ENCODE measurements around the gene BAX.
"Not testable (repeated sequence)": the region's sequence is repeated elsewhere in the genome, so short reads cannot be mapped to it uniquely, and the experiment has no call there.

BAX gene

GRCh38 chr19:48954595-48955307 is at the start of gene BAX:
TSS of gene BAX (plus strand) at chr19:48954875. CDS start at chr19:48954929, 54 bp downstream.
- DNase-seq: peak; percentile 96

- DNase-seq: no peak
These were observed 49.0 kb upstream of the BAX start for GRCh38 chr19:48905664-48906063.

GRCh38 chr19:48906324-48906723 is 48.4 kb upstream of the BAX start:
- no peak for DNase-seq

GRCh38 chr19:48907671-48908070 is 47.0 kb upstream of the BAX start:
- DNase-seq: no peak

GRCh38 chr19:48909424-48910077 is 45.1 kb upstream of the BAX start:
- not testable (repeated sequence) for DNase-seq

- no peak for DNase-seq
These were observed 43.9 kb upstream of the BAX start for GRCh38 chr19:48910803-48911202.

GRCh38 chr19:48913114-48913889 is 41.4 kb upstream of the BAX start:
- DNase-seq: peak; percentile 39

GRCh38 chr19:48914181-48914580 is 40.5 kb upstream of the BAX start:
- DNase-seq: no peak

GRCh38 chr19:48915757-48916156 is 38.9 kb upstream of the BAX start:
- no peak for DNase-seq

- DNase-seq: no peak
These were observed 36.6 kb upstream of the BAX start for GRCh38 chr19:48918071-48918470.

GRCh38 chr19:48918801-48919247 is 35.9 kb upstream of the BAX start:
- peak; percentile 47 for DNase-seq

GRCh38 chr19:48919271-48919670 is 35.4 kb upstream of the BAX start:
- DNase-seq: not testable (repeated sequence)

GRCh38 chr19:48920949-48921348 is 33.7 kb upstream of the BAX start:
- no peak for DNase-seq

- no peak for DNase-seq
These were observed 32.8 kb upstream of the BAX start for GRCh38 chr19:48921721-48922500.

GRCh38 chr19:48922548-48923490 is 31.9 kb upstream of the BAX start:
- no peak for DNase-seq

GRCh38 chr19:48925240-48925843 is 29.3 kb upstream of the BAX start:
- DNase-seq: no peak

GRCh38 chr19:48925890-48926289 is 28.8 kb upstream of the BAX start:
- not testable (repeated sequence) for DNase-seq

GRCh38 chr19:48926909-48927308 is 27.8 kb upstream of the BAX start:
- DNase-seq: no peak

GRCh38 chr19:48927692-48928091 is 27.0 kb upstream of the BAX start:
- not testable (repeated sequence) for DNase-seq

- DNase-seq: no peak
These were observed 26.3 kb upstream of the BAX start for GRCh38 chr19:48928164-48929025.
